Measurements from ENCODE around the gene MFRP.

DNA sequence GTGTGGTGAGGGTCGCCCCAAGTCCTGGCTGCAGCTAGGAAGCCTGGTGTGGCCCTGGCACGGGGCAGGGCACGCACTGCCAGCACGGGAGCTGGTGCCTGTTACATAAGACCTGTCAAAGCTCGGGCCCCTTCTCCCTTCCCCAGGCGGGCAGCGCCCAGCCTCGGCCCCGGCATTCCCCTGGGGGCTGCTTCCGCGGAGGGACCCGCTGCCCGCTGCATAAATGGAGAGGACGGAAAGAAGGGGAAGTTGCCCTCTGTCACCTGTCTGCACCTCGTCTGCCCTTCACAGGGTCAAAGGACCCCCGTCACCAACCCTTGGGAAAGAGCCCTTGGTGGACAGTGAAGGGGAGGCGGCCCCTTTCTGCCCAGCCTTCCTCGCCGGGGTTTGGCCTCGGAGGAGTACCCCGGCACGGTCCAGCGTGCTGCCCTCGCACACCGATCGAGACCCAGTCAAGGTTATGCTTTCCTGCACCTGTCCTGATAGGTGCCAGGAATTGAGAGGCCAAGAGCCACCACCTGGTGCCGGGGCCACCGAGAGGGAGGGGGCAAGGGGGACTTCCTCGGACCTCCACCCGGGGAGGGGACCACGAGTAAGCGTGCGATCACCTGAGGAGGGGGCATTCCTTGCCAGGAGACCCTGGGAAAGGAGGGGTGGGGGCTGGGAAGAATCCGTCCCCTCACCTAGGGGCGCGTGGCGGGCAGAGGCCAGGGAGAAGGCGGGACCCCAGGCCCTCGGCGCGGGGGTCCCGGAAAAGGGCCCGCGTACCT is 16.8 kb upstream of the MFRP start:
- TF ChIP-seq POLR2A (IDR thresholded peaks at IDR 0.05; ENCODE audit: extremely low read depth, insufficient read length) (no peak), MYC (IDR thresholded peaks at IDR 0.05; ENCODE audit: low read depth, low read length) (no peak)
- TF ChIP-seq, protein P1, sequence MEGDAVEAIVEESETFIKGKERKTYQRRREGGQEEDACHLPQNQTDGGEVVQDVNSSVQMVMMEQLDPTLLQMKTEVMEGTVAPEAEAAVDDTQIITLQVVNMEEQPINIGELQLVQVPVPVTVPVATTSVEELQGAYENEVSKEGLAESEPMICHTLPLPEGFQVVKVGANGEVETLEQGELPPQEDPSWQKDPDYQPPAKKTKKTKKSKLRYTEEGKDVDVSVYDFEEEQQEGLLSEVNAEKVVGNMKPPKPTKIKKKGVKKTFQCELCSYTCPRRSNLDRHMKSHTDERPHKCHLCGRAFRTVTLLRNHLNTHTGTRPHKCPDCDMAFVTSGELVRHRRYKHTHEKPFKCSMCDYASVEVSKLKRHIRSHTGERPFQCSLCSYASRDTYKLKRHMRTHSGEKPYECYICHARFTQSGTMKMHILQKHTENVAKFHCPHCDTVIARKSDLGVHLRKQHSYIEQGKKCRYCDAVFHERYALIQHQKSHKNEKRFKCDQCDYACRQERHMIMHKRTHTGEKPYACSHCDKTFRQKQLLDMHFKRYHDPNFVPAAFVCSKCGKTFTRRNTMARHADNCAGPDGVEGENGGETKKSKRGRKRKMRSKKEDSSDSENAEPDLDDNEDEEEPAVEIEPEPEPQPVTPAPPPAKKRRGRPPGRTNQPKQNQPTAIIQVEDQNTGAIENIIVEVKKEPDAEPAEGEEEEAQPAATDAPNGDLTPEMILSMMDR (IDR thresholded peaks at IDR 0.05; ENCODE audit: low read depth, low read length) = no peak

Data from NB4 (cell line).